GM21737 (cell line): ENCODE data around the gene MYOZ2.
"Not testable (repeated sequence)": the region's sequence is repeated elsewhere in the genome, so short reads cannot be mapped to it uniquely, and the experiment has no call there.

Source experiments
- ATAC-seq: cut with Tn5 transposase; IDR thresholded peaks from one replicate; pipeline ENCODE4 v1.9.1; 2021; ENCODE audit warnings: mild to moderate bottlenecking, moderate library complexity; ENCODE audit not compliant: unreplicated experiment

Gene MYOZ2

DNA sequence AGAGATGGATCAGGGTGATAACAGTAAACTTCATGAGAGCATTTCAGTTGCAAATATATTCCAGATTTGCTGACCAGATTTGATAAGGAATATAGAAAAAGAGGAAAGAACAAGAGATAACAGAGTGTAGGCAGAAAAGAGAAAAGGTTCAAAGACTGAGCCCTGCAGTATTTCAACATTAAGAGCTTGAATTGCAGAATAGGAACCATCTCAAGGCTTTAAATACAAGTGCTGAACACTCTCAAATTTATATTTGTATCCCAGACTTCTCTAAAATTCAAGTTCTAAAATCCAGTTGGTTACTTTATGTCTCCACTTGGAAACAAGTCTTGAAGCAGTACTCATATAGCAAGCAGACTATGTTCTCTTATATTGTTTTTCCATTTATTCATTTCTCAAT lies 9.7 kb upstream of the MYOZ2 start:
- no peak for ATAC-seq

DNA sequence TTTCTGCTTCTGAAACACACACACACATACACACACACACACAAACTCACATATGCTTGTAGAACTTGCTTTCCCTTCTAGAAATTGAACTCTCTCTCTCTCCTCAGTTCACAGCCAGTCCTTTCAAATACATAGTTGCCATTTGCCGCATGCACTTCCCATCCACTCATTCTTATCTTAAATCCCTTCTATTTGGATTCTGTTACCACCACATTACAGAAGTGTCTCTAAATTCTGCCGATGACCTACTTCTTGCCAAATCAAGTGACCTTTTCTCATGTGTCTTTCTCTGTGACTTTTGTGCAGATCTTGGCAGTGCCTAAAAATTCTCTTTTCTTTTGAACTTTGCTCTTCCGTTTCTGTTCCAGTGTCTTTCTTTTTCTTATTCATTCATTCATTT lies 7.5 kb upstream of the MYOZ2 start:
- no peak for ATAC-seq

DNA sequence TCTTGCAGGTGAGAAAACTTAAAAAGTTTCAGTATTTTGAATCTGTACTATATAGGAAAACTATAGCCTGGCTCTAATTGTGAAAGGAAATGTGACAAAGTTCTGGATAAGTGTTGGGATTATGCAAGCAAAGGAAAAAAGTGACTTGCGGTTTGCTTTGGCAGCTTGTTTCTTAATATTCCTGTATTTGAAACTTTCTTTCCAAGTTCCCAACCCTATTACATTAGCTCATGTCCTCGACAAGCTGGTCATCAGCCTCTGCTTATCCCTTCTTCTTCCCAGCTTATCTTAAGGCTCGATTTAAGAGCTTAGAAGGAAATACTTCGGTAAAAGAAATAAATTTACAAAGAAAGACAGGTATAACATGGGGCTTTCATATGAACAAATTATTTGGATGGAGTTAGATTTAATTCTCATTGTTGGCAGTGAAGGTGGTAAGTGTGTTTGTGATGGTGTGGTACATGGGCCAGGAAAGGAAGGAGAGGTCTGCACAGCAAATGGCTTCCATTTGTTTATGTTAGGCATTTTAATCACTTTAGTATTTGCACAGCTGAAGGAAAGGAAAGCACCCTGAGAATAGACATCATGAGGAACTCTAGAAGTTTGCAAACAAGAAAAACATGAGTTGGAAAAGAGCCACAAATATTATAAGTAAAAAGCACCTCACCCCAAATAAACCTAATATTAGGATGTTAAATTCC lies 5.1 kb upstream of the MYOZ2 start:
- no peak for ATAC-seq

DNA sequence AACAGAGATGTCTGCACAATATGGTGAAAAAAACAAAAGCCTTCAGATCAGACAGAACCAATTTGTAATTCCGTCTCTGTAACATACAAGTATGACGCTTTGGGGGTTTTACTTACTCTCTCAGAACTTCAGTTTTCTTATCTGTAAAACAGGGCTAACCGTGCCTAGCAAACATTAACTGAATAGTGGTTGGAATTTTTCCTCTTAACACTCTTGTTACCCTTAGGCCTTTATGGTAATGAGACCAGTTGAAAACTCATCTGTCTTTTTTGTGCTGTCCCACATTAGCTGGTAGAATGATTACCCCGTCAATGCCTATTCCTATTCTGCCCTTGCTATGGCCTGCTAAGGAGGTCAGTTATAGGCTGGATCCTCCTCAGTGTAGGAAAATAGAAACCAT lies 4.5 kb upstream of the MYOZ2 start:
- ATAC-seq = no peak

DNA sequence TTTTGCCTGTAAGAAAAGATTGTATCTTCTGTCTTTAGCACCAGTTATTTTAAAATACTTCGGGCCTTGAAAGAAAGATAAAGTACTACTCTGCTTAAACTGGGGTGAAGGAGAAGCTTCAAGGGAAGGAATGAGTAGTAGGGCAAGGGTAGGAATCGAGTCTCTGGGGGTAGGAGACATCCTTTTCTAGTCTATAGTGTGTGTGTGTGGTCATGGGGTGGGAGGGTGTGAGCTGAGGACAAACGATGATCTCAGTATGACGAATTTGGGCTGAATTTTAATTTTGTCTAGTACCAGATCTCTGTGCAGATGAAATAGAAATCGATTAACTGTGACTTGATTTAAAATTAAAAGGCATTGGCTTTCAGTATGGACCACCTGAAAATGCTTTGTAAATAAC lies 3.3 kb upstream of the MYOZ2 start:
- no peak for ATAC-seq

DNA sequence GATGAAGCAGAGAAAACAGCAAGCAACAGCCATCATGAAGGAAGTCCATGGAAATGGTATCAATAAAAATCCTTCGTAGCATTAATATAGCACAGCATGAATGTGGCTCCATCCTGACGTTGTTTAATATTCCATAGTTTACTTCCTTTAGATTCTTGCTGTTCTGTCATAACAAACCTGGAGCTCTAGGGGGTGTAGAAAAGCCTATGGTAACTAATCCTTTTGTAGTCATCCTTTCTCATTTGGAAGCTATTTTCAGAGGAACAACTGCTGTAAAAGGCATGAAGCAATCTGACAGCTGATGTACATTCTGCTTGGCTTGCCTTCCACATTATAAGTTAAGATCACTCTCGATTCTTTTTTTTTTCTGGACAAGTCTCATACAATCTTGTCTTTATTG lies 914 bp downstream of the MYOZ2 start:
- no peak for ATAC-seq

DNA sequence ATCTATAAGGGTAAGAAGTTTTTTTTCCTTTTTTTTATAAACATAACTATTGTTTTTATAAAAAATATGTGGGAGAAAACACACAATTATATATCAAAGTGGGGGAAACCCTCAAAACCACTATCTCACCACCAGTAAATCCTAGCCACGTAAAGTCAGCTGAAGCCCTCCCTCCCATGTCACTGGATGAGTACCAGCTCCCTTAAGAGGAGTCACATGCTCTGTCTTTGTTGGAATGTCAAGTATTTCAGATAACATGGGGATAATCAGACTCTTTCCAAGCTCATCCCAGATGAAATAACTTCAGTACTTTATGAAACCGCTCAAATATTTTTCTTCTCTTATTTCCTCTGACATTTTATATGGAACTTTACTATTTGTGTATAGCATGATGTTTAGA lies 2.4 kb downstream of the MYOZ2 start:
- no peak for ATAC-seq

DNA sequence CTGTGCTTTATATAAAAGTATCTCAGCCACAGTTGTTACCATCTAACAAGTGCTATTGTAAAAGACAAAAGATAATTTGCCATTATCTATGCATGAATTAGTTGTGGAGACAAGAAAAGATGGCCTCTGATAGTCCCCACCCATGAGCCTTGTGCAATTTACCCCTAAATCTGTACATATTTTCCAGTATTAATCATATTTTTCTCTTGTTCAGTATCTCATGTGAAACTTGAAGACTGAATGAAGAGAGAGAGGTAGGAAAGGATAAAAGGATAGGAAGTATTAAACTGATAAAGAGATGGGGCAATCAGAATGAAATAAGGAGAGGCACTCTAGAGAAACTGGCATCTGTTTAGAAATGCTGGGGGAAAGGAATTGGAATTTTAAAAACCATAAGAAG lies 3.7 kb downstream of the MYOZ2 start:
- no peak for ATAC-seq

DNA sequence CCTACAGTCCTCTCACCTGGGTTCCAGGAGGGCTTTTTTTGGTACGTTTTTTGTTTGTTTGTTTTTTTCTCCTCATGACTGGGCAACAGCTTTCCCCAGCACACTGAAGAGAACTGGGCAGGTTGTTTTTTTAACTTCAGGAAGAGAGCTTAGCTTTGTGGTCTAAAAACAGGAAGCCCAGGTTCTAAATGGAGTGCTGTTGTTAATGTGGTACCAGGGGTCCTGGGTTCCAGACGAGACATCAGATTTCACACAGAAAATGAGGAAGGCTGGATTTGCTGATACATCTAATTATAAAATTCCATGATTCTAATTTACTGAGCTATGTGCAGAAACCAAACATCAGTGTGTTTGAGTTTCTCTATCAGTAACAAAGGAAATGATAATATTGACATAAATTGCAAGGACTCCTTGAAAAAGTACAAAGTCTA lies 4.2 kb downstream of the MYOZ2 start:
- ATAC-seq = no peak

DNA sequence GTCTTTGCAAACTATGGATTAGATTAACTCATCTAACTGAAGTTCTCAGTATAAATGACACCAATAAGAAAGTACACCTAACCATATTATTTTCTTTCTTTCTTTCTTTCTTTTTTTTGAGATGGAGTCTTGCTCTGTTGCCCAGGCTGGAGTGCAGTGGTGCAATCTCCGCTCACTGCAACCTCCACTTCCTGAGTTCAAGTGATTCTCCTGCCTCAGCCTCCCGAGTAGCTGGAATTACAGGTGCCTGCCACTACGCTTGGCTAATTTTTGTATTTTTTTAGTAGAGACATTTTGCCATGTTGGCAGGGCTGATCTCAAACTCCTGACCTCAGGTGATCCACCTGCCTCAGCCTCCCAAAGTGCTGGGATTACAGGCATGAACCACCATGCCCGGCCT lies 5.7 kb downstream of the MYOZ2 start:
- not testable (repeated sequence) for ATAC-seq

DNA sequence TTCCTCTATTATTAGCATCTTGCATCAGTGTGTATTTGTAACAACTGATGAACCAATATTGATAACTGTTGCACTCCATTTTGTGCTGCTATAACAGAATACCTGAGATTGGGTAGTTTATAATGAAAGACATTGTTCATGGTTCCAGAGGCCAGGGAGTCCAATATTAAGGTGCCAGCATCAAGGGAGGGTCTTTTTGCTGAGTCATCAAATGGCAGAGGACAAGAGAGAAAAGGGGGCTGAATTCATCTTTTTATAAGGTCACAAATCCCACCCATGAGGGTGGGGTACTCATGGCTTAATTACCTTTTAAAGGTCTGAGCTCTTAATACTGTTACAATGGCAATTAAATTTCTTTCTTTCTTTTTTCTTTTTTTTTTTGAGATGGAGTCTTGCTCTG lies 7.2 kb downstream of the MYOZ2 start:
- no peak for ATAC-seq

DNA sequence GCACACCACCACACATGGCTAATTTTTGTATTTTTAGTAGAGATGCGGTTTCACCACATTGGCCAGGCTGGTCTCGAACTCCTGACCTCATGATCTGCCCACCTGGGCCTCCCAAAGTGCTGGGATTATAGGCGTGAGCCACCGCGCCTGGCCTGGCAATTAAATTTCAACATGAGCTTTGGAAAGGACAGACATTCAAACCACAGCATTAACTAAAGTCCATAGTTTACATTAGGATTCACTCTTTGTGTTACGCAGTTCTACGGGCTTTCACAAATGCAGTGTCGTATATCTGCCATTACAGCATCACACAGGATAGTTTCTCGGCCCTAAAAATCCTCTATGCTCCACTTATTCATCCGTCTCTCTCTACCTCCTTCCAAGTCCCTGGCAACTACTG lies 7.7 kb downstream of the MYOZ2 start:
- ATAC-seq = not testable (repeated sequence)

DNA sequence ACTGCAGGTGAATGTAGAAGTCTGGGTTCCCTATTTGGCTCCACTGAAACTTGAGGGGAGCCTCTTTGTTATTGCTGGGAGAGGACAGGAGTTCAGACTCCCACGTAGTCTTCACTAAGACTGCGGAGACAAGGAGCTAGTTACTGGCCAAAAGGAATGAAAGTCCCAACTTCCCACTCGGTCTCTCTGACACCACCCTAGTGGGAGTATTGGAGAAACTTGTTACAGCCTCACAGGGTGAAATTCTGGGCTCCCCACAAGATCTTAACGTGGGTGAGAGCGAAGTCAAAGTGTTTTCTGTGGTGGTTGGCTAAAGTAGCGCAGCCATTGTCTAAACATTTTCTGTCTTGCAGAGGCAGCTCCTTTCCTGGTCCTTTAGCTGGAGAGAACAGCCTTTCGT lies 13.5 kb downstream of the MYOZ2 start:
- ATAC-seq = no peak

DNA sequence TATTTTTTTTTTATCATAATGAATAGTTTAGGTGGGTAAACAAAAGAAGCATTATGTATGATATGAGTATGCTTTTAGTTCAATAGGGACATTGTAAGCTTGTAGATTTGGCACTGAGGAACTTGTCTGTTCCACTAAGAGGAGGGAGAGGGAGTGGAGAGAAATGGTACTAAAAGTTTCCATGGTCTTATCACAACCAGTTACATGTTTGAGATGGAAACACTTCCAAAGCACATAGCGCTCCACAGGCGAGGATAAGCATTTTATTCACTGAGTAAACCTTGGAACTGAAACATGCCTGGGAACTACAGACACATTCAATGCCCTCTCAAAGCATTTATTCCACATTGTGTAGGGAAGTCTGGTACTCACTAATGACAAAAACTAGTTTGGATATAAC lies 15.5 kb downstream of the MYOZ2 start:
- no peak for ATAC-seq

DNA sequence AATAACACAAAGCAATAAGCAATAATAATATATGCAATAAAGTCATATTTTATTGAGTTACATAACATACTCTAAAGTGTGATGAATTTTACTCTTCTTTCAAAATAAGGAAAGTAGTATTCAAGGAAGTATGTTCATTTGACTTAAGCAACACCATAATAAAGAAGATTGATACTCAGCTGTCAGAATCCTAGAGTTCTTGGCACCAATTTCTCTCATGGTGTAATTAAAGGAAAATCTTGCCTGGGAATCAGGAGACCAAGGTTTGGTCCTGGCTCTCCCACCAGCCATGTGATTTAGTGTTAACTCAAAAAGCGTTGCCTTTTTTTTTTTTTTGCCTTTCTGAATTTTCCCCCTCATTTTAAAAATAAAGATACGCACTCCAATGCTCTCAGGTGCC lies 17.1 kb downstream of the MYOZ2 start:
- ATAC-seq = no peak

DNA sequence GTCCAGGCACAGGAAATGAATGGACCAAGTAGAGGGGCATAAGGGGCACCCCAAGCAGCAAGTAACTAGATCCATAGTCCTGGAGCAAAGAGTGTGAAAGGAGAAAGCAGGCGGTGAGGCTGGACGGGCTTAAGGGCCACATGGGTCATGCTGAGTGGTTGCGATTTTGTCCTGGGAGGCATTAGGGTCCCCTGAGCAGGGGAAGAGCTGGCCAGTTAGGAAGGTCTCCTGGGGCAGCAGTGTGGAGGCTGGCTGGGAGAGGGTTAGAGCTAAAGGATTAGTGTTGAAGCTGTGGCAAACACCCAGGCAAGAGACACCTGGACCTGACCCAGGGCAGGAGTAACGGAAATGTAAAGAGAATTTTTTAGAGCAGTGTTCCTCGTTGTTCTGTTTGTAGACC lies 26.5 kb downstream of the MYOZ2 start:
- no peak for ATAC-seq

DNA sequence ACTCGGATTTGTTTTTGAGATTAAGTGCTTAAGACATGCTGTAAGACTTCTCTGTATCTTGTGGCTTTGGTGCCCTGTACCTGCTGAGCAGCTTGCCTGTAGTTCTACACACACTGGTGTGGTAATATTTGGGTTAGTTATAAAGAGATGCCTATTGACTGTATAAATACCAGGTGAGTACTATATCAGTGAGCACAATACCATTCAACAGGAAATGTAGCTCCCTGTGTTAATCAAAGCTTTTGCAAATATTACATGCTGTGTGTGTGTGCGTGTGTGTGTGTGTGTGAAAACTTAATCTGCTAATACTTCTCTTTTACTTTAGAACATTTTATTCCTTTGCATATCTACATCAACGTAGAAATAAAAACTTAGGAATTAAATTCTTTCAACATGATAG lies 30.1 kb downstream of the MYOZ2 start:
- no peak for ATAC-seq

DNA sequence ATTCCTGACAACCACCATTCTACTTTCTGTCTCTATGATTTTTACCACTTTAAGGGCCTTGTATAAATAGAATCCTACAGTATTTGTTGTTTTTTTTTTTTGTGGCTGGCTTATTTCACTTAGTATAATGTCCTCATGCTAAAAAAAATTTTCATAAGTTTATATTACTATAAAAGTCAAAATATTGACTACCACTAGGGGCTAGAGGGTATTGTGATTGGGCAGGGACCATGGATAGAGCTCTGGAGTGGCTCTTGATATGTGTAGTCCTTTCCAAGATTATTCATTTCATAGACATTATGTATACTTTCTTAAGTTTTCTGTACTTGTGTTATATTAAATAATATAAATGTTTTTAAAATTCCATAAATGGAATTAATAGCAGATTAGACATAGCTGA lies 34.6 kb downstream of the MYOZ2 start:
- ATAC-seq = no peak

DNA sequence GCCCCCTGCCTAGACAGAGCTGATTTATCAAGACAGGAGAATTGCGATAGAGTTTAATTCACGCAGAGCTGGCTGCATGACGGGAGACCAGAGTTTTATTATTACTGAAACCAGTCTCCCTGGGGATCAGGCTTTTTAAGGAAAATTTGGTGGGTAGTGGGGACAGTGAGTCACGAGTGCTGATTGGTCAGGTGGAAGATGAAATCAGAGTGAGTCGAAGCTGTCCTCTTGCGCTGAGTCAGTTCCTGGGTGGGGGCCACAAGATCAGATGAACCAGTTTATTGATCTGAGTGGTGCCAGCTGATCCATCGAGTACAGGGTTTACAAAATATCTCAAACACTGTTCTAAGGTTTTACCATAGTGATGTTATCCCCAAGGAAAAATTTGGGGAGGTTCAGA lies 36.6 kb downstream of the MYOZ2 start:
- ATAC-seq = no peak

DNA sequence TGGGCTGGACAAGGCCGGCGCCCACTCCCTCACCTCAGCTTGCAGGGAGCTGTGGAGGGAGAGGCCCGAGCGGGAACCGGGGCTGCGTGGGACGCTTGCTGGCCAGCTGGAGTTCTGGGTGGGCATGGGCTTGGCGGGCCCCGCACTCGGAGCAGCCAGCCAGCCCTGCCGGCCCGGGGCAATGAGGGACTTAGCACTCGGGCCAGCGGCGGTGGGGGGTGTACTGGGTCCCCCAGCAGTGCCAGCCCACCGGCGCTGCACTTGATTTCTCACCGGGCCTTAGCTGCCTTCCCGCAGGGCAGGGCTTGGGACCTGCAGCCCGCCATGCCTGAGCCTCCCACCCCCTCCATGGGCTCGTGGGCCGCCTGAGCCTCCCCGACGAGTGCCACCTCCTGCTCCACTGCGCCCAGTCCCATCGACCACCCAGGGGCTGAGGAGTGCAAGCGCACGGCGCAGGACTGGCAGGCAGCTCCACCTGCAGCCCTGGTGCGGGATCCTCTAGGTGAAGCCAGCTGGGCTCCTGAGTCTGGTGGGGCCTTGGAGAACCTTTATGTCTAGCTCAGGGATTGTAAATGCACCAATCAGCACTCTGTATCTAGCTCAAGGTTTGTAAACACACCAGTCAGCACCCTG lies 38.2 kb downstream of the MYOZ2 start:
- ATAC-seq = not testable (repeated sequence)

DNA sequence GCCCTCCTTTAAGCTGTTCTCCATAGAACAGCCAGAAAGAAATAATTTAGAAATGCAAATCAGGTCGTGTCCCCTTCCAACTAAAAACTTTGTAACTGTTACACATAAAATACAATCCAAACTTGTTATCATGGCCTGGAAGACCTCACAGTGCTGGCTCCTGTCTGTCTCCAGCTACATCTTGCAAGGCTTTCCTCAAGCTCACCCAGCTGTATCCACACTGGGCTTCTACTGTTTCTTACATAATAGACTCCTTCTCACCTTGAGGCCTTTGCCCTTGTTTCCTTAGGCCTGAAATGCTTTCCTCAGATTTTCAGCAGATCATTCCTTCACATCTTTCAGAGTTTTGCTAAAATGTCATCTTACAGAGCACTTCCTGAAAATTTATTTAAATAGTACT lies 43.4 kb downstream of the MYOZ2 start:
- no peak for ATAC-seq

DNA sequence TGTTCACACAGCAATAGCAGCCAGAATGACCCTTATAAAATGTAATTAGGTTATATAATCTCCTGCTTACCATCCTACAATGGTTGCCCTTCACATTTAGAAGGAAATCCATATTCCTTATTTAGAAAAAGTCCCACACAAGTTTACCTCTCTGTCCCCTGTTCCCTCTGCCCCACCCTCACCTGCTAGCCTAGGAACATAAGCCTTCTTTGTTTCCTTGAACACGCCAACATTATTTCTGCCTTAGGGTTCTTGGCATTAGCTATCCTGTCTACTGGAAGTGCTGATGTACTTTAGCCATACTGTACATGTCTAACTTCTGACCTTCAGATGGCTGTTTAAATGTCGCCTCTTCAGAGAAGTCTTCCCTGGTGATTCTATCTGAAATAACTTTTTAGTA lies 48.5 kb downstream of the MYOZ2 start:
- ATAC-seq = no peak

DNA sequence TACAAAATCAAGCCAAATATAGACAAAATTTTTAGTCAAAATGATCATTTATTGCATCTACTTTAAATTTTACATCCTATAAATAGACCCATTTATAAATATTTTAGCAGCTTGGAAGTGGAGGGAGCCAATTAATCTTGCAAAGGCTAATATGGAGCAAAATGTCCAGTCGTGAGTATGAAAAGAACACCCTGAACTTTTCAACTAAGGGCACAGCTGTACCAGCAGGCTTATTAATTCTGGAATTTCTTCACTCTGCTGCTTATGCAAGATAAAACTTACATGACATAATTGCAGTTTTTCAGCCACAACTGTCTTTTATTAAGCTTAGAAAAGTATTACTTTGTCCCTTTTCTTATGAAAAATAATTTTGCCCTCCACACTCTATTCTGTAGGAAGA lies 54.0 kb downstream of the MYOZ2 start:
- ATAC-seq = no peak
